SHP77 treated with DMSO at 0.1 percent for 48 hours (cell line): Measurements from ENCODE around the gene CDC20B.
"Not testable (repeated sequence)": the region's sequence is repeated elsewhere in the genome, so short reads cannot be mapped to it uniquely, and the experiment has no call there.

Experiments used
- DNase-seq: peaks from one replicate; lab custom pipeline; 2025; lab: John Stamatoyannopoulos, UW

Gene CDC20B

GRCh38 chr5:55104036-55104772, 68.8 kb downstream of the CDC20B start:
- DNase-seq = no peak

- no peak for DNase-seq
Measured at GRCh38 chr5:55102348-55102747, 70.6 kb downstream of the CDC20B start, which contains the start of gene GZMA. TSS of gene GZMA (plus strand) at chr5:55102646. CDS start at chr5:55102683, 37 bp downstream.

- no peak for DNase-seq
Measured at GRCh38 chr5:55101556-55102276, 71.3 kb downstream of the CDC20B start.

- DNase-seq = not testable (repeated sequence)
Measured at GRCh38 chr5:55101148-55101547, 71.8 kb downstream of the CDC20B start.

DNA sequence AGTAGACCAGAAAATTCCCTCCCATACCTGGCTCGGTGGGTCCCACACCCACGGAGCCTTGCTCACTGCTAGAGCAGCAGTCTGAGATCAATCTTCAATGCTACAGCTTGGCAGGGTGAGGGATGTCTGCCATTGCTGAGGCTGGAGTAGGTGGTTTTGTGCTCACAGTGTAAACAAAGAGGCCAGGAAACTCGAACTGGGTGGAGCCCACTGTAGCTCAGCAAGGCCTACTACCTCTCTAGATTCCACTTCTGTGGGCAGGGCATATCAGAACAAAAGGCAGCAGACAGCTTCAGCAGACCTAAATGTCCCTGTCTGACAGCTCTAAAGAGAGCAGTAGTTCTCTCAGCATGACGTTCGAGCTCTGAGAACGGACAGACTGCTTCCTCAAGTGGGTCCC, 76.1 kb downstream of the CDC20B start:
- no peak for DNase-seq

- no peak for DNase-seq
Measured at GRCh38 chr5:55096182-55096581, 76.8 kb downstream of the CDC20B start.

DNA sequence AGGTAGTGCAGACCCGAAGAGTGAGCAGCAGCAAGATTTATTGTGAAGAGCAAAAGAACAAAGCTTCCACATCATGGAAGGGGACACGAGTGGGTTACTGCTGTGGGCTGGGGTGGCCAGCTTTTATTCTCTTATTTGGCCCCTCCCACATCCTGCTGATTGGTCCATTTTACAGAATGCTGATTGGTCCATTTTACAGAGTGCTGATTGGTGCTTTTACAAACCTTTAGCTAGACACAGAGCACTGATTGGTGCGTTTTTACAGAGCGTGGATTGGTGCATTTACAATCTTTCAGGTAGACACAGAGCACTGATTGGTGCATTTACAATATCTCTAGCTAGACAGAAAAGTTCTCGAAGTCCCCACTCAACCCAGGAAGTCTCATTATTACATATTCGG, 82.0 kb downstream of the CDC20B start:
- DNase-seq = not testable (repeated sequence)

DNA sequence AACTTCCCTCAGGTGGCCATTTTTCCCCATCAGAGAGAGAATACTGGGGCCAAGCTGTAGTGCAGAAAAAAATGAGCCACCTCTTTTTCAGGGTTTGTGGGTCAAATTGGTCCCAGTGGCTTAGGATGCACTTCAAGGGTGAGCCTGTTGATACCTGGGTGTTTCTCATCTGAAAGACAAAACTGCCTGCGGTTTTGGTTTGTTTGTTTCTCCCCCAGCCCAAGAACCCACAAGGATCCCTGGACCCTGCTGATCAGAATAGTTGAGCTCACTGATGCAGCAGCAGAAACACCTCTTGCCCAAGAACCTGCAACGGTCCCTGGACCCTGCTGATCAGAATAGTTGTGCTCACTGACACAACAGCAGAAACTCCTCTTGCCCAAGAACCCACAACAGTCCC, 83.7 kb downstream of the CDC20B start:
- DNase-seq = not testable (repeated sequence)

GRCh38 chr5:55081541-55081940, 91.4 kb downstream of the CDC20B start:
- DNase-seq = no peak

GRCh38 chr5:55073211-55073610, 99.8 kb downstream of the CDC20B start:
- DNase-seq = no peak

DNA sequence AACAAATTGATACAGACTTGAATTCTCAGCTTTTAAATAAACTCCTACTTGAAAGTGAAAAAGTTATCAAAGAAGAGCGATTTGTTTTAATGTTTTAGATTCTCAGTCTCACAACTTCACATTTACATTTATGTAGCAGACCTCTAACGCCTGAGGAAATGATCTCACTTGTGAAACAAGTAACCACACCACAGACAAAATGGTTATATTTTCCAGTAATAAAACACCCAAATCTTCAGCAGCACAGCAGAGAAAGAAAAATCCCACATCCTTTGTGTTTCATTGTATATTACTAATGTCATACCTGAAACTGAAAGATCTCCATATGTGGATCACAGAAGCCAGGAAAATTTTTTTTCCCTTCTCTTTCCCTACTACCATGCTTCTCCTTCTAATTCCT, 100.3 kb downstream of the CDC20B start:
- no peak for DNase-seq

- no peak for DNase-seq
Measured at GRCh38 chr5:55071413-55071812, 101.6 kb downstream of the CDC20B start.

GRCh38 chr5:55070968-55071367, 102.0 kb downstream of the CDC20B start:
- DNase-seq = no peak

- DNase-seq = no peak
Measured at GRCh38 chr5:55066277-55066676, 106.7 kb downstream of the CDC20B start.

GRCh38 chr5:55064523-55064922, 108.5 kb downstream of the CDC20B start:
- DNase-seq = no peak

- DNase-seq = no peak
Measured at GRCh38 chr5:55063899-55064298, 109.1 kb downstream of the CDC20B start.

DNA sequence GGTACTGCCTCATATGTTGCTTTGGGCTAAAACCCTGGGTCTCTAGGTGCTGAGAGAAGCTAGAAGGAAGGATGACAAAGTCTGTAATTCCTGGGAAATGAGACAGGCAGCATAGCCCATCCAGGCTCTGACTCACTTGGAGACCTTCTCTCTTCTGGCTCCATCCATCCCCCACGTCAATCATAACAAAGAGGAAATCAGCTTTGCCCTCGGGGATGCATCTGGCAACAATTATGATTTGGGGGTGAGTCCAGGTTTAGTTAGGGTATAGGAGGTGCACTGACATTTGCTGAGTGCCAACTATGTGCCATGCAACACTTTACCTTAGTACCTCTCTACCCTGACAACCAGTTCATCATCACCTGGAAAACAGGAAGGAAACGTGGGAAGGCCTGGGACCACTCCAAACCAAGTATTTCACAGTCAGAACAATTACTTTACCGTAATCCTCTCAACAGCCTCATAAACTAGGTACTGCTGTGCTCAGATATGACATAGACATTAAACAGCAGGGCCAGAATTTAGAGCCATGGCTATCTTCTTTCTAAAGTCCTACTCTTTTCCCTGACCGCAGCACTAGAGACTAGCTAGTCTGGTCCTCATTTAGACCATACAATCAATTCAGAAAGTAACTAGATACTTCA, 109.6 kb downstream of the CDC20B start:
- no peak for DNase-seq
